A673 (cell line): Measurements from ENCODE around the gene SCAMP5. TPM values are rescaled to one million over a fixed set of nuclear protein-coding genes. Genes with fewer than 3 reads are reported as not detected.

Source experiments
- BruUV-seq: library from RNA; stranded (reverse); fragments of 400-500 nt; replicated peaks from 2 replicates; lab custom pipeline; 2021; lab: Mats Ljungman, UMichigan
- CTCF ChIA-PET: fragments of 300-600 bp; sonication (Branson Sonifier 250); formaldehyde crosslinking; loops from one replicate; lab custom pipeline; 2022; ENCODE audit warnings: antibody characterized with exemption; lab: Charles Lee
- POLR2A ChIA-PET: fragments of 300-600 bp; sonication (Branson Sonifier 250); formaldehyde crosslinking; loops from one replicate; lab custom pipeline; 2022; ENCODE audit warnings: antibody characterized with exemption; ENCODE audit not compliant: low non-redundant PET; lab: Charles Lee
- DNase-seq: peaks from one replicate; pipeline ENCODE4 v3.0.0-alpha.2; 2015; ENCODE audit warnings: low spot score
- H3K27ac ChIP-seq: fragments of 200-600 bp; sonication (generic); 2 replicates; pipeline ENCODE4 v1.5.1; 2016; ENCODE audit warnings: mixed run types, low read depth, mild to moderate bottlenecking, mixed read lengths, antibody characterized with exemption, low read length; ENCODE audit not compliant: poor library complexity, severe bottlenecking
- H3K27me3 ChIP-seq: fragments of 200-600 bp; sonication (generic); replicated peaks from 2 replicates; pipeline ENCODE4 v1.6.1; 2017; ENCODE audit warnings: mixed run types, low read depth, mild to moderate bottlenecking, mixed read lengths, antibody characterized with exemption, low read length; ENCODE audit not compliant: insufficient read depth, poor library complexity
- H3K36me3 ChIP-seq: fragments of 200-600 bp; sonication (generic); 2 replicates; pipeline ENCODE4 v1.6.1; 2016; ENCODE audit warnings: mixed run types, mild to moderate bottlenecking, mixed read lengths, antibody characterized with exemption, low read length; ENCODE audit not compliant: insufficient read depth, poor library complexity, severe bottlenecking
- H3K4me1 ChIP-seq: fragments of 200-600 bp; sonication (generic); 2 replicates; pipeline ENCODE4 v1.6.1; 2017; ENCODE audit warnings: mixed run types, mild to moderate bottlenecking, mixed read lengths, antibody characterized with exemption, low read length; ENCODE audit not compliant: insufficient read depth, poor library complexity, severe bottlenecking
- H3K4me3 ChIP-seq: fragments of 200-600 bp; sonication (generic); 2 replicates; pipeline ENCODE4 v1.5.1; 2016; ENCODE audit warnings: low read depth, mixed run types, mild to moderate bottlenecking, mixed read lengths, low read length; ENCODE audit not compliant: poor library complexity, severe bottlenecking
- H3K9me3 ChIP-seq: fragments of 200-600 bp; sonication (generic); 2 replicates; pipeline ENCODE4 v1.6.1; 2016; ENCODE audit warnings: mixed run types, low read depth, mild to moderate bottlenecking, mixed read lengths, antibody characterized with exemption, low read length; ENCODE audit not compliant: poor library complexity, severe bottlenecking
- CTCF ChIP-seq: fragments of 300-800, 200-600 bp; sonication (generic); conservative IDR thresholded peaks from 2 replicates; pipeline ENCODE4 v1.5.1; 2017; ENCODE audit warnings: low read depth, mild to moderate bottlenecking, antibody characterized with exemption, low read length, moderate library complexity, mixed read lengths
- EZH2 ChIP-seq: fragments of 200-600 bp; sonication (generic); IDR thresholded peaks from 2 replicates; pipeline ENCODE4 v1.6.1; 2017; ENCODE audit warnings: borderline replicate concordance, low read depth, mild to moderate bottlenecking, mixed read lengths, antibody characterized with exemption, low read length; ENCODE audit not compliant: poor library complexity, severe bottlenecking
- intact Hi-C: fragments of 100-400 bp; cut with micrococcal nuclease; formaldehyde crosslinking; loops from one replicate; pipeline ENCODE4 v1.10.0; 2022; ENCODE audit not compliant: unreplicated experiment
- total RNA-seq: library from RNA; stranded (reverse); gene quantifications from 2 replicates; pipeline ENCODE4 v1.2.3, GENCODE V29; 2021

Gene SCAMP5
- total RNA-seq, 1 experiment from 2014 or later = 3.8 TPM

GRCh38 chr15:74978077-74978476 lies 17.3 kb upstream of the SCAMP5 start:
- DNase-seq = no peak
- BruUV-seq = no TSS peak
- Histone ChIP-seq H3K27me3 (no peaks in the 10 kb centered on the region), H3K4me3 (no peak overlapping the region), H3K9me3 (no peaks in the 10 kb centered on the region), H3K36me3 (no peaks in the 10 kb centered on the region), H3K27ac (no peak overlapping the region), H3K4me1 (no peaks in the 10 kb centered on the region)
- POLR2A ChIA-PET = no interaction called here
- intact Hi-C loops = no loop called here
- CTCF ChIA-PET = no interaction called here
- TF ChIP-seq EZH2 = no peak

- ChIA-PET CTCF (no interaction called here), POLR2A (no interaction called here)
- no peak overlapping the region for H3K27ac ChIP-seq
- no peaks in the 10 kb centered on the region for H3K36me3 ChIP-seq
- no peak overlapping the region for H3K4me3 ChIP-seq
- BruUV-seq = no TSS peak
- no peak for TF ChIP-seq EZH2
- no peak for TF ChIP-seq CTCF
- DNase-seq = no peak
- intact Hi-C loops = no loop called here
- H3K27me3 ChIP-seq = no peaks in the 10 kb centered on the region
- H3K4me1 ChIP-seq = no peaks in the 10 kb centered on the region
- no peaks in the 10 kb centered on the region for H3K9me3 ChIP-seq
Measured at GRCh38 chr15:74978503-74978902, 16.9 kb upstream of the SCAMP5 start.

- CTCF ChIA-PET = no interaction called here
Measured at GRCh38 chr15:74982183-74982582, 13.2 kb upstream of the SCAMP5 start.

More at GRCh38 chr15:74982183-74982582, 13.2 kb upstream of the SCAMP5 start:
- no peak for DNase-seq
- no peak overlapping the region for H3K4me3 ChIP-seq
- H3K9me3 ChIP-seq = no peaks in the 10 kb centered on the region
- intact Hi-C loops = no loop called here
- H3K27me3 ChIP-seq = no peaks in the 10 kb centered on the region
- POLR2A ChIA-PET = no interaction called here
- no peaks in the 10 kb centered on the region for H3K4me1 ChIP-seq
- no peaks in the 10 kb centered on the region for H3K36me3 ChIP-seq
- BruUV-seq = no TSS peak
- TF ChIP-seq EZH2 (no peak), CTCF (no peak)
- H3K27ac ChIP-seq = no peak overlapping the region
